CD4-positive, alpha-beta T cell treated with Interleukin-1 beta for 1 hour (primary cell): Measurements from ENCODE around the gene MAGEA10.
"Not testable (repeated sequence)": the region's sequence is repeated elsewhere in the genome, so short reads cannot be mapped to it uniquely, and the experiment has no call there.

Experiments used
- DNase-seq, 2 donors: peaks; one replicate each; pipeline ENCODE4 v3.0.0-alpha.2; 2020 to 2022

The MAGEA10 gene

GRCh38 chrX:152138388-152138784 lies at the start of gene MAGEA10:
Gene MAGEA10, minus strand, starts transcription at chrX:152138577. Its CDS starts 2,957 bp downstream, at chrX:152135620.
- DNase-seq = no peak

- no peak for DNase-seq
These were observed 39.3 kb upstream of the MAGEA10 start for GRCh38 chrX:152177497-152178269.

GRCh38 chrX:152177052-152177451 lies 38.7 kb upstream of the MAGEA10 start:
- DNase-seq = no peak

DNA sequence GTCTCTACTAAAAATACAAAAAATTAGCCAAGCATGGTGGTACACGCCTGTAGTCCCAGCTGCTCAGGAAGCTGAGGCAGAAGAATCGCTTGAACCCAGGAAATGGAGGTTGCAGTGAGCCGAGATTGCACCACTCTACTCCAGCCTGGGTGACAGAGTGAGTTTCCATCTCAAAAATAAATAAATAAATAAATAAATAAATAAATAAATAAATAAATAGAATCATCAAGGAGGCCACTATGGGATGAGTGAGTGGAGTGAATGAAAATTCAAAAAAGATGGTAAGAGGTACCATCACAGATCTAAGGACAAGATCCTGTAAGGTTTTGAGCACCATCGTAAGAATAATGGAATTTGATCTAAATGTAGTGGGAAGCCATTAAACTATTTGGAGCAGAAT lies 37.5 kb upstream of the MAGEA10 start:
- DNase-seq = not testable (repeated sequence)

DNA sequence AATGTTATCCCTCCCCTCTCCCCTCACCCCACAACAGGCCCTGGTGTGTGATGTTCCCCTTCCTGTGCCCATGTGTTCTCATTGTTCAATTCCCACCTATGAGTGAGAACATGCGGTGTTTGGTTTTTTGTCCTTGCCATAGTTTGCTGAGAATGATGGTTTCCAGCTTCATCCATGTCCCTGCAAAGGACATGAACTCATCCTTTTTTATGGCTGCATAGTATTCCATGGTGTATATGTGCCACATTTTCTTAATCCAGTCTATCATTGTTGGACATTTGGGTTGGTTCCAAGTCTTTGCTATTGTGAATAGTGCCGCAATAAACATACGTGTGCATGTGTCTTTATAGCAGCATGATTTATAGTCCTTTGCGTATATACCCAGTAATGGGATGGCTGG lies 35.5 kb upstream of the MAGEA10 start:
- DNase-seq = not testable (repeated sequence)

DNA sequence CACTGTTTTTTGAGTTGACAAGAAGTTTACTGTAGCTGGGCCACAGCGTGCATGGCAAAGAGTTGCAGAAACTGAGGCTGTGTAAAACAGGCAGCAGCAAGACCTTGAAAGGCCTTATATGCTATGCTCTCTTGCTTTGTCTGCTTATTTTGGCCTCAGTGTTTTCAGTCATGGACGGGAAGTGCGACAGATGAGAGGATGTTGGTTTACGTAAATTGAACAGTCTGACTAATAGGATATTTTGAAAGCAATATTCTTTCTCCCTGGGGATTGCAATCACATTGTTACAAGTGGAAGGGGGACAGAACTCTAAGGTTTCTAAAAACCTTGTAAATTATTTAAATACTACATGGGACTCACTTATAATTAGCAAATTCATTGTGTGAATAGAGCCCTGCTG lies 32.2 kb upstream of the MAGEA10 start:
- DNase-seq = no peak

DNA sequence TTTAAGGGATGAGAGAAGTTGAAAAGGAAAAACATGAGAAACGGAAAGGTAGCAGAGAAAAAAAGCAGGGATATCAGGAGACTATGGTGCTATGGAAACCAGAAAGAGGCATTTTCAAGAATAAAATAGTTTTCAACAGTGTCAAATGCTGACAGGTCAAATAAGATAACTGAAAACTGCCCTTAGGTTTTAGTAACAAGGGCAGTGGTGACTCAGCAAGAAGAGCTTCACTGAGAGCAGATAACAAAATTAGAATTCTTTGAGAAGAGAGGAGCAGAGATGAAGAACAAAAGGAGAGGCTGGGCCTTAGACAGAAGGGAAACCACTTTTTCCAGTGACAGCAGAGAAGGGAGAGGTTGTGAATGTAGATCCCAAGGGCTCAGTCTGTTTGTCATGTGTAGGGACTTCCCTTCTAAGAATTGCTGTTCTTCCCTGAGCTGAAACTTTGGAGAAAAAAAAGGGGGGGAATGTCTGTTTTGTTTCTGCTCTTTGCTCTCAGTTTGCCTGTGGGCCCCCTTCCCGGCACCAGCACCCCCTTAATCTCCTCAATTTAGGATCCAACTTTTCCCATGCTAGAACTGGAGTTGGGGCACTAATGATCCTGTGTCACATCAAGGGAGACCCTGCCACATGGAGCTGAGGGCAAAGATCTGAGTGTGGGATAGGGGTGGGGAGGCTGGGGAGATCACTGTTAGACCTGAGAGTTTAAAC lies 26.8 kb upstream of the MAGEA10 start:
- DNase-seq = no peak

DNA sequence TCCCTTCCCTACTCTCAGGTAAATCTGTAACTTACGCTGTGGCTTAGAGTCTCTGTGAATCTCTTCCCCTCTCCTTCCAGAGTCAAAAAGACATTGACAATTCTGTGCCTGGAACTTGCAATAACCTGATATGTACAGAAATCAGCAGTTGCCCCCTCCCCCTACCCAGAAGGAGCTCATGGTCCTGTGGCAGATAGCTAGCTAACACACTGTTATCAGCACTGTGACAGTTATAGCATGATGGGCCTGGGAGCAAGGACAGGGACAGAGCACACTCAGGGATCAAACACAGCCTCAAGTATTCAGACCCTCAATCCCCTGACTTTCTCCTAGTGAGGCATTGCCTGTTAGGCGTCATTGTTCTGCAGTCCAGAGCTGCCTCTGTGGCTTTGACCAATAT lies 18.7 kb upstream of the MAGEA10 start:
- no peak for DNase-seq

- DNase-seq = no peak
These were observed 17.5 kb upstream of the MAGEA10 start for GRCh38 chrX:152155766-152156310.

GRCh38 chrX:152154050-152154449 lies 15.7 kb upstream of the MAGEA10 start:
- no peak for DNase-seq

GRCh38 chrX:152151256-152151655 lies 12.9 kb upstream of the MAGEA10 start:
- DNase-seq = no peak

DNA sequence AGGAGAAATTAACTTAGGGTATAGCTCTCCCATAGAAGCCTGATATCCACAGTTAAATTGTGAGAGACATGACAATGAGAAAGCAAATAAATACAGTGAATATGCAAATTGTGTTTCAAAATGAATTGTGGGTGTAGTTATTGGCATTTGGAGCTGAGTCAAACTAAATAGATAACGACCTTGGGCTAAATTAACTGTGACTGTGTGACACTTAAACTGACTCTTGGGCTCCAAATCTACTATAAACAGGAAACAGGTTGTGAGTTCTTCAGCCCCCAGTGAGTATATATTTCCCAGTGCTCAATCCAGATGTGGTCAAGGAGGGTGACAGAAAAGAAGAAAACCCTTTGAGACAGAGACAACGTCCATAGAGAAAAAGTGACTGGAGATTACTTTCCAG lies 11.3 kb upstream of the MAGEA10 start:
- DNase-seq = no peak

DNA sequence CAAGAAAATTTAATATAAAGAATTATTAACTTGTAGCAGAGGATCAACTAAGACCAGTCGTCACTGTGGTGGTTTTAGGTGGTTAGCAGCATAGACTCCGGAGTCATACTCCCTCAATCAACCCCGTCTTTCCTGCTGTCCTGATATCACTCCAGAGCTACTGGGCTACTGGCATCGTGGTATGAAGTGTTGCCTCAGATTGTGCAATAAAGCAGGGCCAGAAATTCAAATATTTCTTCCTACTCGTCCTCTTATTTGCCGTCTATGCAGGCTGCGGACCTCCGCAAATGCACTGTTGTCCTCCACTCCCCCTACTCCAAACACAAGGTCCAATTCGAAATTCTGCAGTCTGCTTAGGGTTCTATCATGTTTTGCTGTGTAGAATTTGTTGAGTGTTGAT lies 1.2 kb upstream of the MAGEA10 start:
- DNase-seq = no peak

GRCh38 chrX:152137771-152138387 lies 498 bp downstream of the MAGEA10 start:
- no peak for DNase-seq

DNA sequence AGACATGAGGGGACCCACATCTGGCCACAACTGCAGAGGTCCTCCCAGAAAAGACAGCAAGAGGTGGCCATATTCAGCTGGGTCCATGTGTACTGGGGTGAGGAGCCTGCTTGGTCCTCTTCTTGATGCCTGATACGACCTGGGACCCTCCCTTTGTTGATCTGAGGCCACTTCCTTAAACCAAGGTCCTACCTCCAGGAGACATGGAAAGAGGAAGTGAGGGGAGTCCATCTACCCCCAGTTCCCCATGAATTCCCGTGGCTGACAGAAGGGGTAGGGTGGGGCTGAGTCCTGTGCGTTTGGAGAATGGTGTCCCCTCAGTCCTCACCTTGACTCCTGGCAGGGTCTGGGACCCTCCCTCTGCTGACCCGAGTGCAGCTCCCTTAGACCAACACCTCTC lies 2.1 kb downstream of the MAGEA10 start:
- no peak for DNase-seq

DNA sequence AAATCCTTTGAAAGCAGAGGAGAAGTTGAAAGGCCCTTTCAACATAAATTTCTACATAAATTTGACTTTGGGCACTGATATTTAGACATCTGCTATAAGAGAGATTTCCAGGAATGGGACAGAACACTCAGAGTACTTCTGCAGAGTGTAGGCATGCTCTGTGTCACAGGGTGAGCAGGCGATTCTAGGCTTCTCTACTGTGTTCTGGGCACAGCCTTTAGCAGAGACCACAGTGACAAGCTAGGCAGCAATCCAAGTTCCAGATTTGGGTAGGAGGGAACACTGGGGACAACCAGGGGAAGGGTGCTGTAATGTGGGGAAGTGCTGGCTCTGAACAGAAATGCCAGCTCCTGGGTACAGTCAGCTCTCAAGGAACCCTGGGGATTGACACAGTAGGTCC lies 6.9 kb downstream of the MAGEA10 start:
- no peak for DNase-seq

DNA sequence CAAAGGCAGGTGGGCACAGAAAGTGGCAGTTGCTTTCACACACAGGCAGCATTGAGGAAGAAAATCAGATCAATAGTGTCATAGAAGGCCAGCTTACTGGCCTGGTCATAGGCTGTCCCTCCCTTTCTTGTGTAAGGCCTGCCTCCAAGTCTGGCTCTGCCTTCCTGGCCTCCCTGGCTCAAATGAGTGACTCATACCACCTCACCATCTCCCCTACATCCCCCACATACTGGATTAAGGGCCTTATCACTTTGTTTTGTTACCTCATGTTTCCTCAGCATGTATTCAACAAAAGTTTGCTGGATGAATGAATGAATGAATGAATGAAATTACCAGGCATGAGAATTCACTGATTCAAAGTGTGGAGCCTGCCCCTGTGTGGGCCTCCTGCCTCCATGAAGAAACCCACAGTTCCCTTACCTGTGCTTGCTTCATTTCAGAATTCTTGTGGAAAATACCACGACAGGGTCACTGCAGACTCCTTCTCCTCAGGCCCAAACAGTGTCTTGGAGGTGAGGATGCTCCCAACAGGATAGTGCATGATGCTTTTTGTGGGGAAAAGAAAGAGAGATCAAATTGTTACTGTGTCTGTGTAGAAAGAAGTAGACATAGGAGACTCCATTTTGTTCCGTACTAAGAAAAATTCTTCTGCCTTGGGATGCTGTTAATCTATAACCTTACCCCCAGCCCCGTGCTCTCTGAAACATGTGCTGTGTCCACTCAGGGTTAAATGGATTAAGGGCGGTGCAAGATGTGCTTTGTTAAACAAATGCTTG lies 9.1 kb downstream of the MAGEA10 start:
- not testable (repeated sequence) for DNase-seq

- DNase-seq = no peak
These were observed 21.1 kb downstream of the MAGEA10 start for GRCh38 chrX:152117305-152117704.

- no peak for DNase-seq
These were observed 29.9 kb downstream of the MAGEA10 start for GRCh38 chrX:152108527-152108926.

- no peak for DNase-seq
These were observed 34.5 kb downstream of the MAGEA10 start for GRCh38 chrX:152103866-152104265.

GRCh38 chrX:152086141-152086540 lies 52.2 kb downstream of the MAGEA10 start:
- DNase-seq = no peak
